Stimulated activated CD4-positive, alpha-beta T cell treated with anti-CD3 and anti-CD28 coated beads, Interleukin-4, amount 100 ng/mL, for 1 hour (primary cell): ENCODE measurements around the gene NEXN.

Source experiments
- DNase-seq: peaks from one replicate; pipeline ENCODE4 v3.0.0-alpha.2; 2020

The NEXN gene

DNA sequence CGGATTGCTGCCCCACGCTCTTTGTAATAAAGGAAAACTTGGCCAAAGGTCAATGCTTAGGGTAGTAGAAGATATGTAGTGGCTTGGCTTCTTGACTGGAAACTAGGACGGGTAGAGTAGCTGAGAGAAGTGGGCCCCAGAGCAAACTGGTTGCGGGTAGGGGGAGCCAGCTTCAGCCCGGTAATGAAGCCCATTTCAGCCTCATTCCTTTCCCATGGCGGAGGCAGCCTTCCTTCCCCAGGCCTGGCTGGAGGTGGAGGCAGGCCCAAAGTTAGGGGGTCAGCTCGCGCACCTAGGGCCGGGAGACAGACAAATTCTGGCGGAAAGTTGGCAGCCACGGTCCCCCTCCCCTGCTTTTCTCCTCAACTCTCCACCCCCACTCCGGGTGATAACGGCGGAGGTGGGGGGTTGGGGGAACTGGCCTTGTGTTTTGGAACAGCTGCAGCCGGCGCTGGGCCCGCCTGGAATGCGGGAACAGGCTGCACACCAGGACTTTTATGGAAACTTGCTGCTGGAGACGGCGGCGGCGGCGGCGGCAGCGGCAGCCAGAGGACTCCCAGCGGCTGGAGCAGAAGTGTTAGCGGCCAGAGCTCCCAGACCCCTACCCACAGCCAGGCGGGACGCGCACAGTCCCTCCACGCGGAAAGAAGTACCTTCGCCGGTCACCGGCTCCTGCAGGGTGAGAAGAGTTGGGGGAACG, at the start of gene NEXN:
NEXN (plus strand) TSS at position 544 of the 700 bp plus-strand sequence. CDS start 27,483 bp downstream, outside the sequence.
- peak; percentile 1 for DNase-seq

GRCh38 chr1:77841574-77841973, 46.9 kb upstream of the NEXN start:
- no peak for DNase-seq

GRCh38 chr1:77845951-77846350, 42.5 kb upstream of the NEXN start:
- no peak for DNase-seq

GRCh38 chr1:77846966-77847365, 41.5 kb upstream of the NEXN start:
- no peak for DNase-seq

GRCh38 chr1:77847621-77848080, 40.8 kb upstream of the NEXN start:
- DNase-seq, result no peak

GRCh38 chr1:77850082-77850481, 38.3 kb upstream of the NEXN start:
- DNase-seq, result no peak

GRCh38 chr1:77857552-77857951, 30.9 kb upstream of the NEXN start:
- DNase-seq, result no peak

DNA sequence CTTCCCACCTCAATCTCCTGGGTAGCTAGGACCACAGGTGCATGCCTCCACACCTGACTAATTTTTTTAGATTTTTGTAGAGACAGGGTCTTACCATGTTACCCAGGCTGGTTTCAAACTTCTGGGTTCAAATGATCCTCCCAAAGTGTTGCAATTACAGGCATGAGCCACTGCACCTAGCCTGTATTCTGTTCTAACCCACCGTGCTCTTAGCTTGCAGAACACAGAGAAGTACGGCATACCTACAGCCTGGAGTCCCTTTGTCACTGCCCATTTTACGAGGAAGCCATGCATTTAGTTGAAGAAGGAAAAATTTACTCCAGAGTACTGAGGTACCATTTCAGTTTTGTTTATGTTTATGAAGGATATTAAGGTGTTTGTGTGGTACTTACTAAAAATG, 29.7 kb upstream of the NEXN start:
- DNase-seq, result no peak

DNA sequence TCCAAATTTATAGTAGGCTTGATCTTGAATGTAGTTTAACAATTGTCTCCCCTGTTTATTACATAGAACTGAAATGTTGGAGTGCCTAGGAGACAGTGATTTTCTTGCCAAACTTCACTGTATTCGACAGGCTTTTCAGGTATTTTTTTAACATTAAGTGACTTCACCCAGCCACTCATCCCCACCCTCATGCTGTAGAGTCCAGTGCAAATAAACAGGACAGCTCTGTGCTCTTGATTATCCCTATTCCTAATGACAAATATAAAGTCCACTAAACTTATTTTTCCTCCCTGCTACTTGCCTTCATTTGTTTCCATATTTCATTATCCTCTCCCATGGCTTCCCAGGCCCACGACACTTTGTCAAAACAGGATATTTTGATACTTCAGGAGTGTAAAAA, 29.2 kb upstream of the NEXN start:
- DNase-seq, result no peak

GRCh38 chr1:77866296-77866695, 22.1 kb upstream of the NEXN start:
- no peak for DNase-seq

- no peak for DNase-seq
These were observed 15.8 kb upstream of the NEXN start for GRCh38 chr1:77872645-77873044.

DNA sequence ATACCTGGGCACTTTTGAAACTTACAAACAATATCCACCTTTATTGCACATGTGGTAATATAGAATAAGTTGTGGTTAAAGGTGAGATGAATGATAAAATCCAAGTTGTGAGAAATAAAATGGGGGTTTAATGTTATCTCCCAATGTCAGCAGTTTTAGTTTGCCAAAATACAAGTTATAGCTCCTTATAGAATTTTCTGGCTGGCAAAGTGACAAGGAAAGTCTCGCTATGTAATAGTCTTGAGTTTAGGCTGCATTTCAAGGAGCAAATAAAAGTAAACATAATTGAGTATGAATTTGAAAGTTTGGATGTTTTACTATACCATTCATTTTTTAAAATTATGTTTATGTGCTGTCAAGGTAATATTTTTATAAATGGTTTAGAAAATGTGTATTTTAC, 15.0 kb upstream of the NEXN start:
- no peak for DNase-seq

DNA sequence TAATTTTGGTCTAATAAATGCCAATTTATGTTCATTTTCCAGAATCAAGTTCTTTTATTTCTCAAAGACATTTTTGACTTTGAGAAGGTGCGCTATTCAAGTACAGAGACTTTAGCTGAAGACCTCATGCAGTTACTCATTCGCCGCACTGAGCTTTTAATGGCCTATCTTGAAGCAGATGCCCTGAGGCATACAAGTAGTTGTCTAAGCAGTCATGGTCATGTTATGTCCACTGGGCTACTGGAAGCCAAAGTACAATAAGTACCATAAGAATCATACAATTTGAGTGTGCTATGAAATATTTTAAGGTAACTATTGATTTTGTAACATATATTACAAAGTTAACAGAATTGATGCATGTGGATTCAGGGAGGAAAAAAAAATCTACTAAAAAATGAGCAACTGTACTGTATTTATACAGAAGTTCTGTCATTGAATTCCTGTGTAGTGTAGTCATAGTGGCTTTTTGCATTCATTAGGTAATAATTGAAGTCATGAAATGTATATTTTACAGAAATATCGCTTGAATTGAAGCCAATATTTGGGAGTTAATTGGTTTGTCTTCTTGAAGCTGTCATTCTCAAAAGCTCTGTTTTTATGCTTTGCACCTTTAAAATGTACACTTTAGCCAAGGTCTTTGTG, 13.5 kb upstream of the NEXN start:
- no peak for DNase-seq

DNA sequence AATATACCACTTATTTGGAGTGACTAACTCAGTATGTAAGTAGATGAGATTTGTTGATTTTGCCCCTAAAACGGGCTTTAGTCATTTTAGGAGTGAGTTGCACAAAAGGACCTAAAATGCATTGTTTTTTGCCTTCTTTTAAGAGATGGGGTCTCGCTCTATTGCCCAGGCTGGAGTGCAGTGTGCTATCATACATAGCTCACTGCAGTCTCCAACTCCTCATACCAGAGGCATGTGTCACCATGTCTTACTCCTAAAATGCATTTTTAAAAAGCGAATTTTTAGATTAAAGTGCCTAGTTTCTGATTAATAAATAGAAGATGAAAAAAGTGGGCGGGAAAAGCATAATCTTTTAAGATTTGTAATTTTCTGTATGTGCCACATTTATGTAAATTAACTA, 11.5 kb upstream of the NEXN start:
- no peak for DNase-seq

DNA sequence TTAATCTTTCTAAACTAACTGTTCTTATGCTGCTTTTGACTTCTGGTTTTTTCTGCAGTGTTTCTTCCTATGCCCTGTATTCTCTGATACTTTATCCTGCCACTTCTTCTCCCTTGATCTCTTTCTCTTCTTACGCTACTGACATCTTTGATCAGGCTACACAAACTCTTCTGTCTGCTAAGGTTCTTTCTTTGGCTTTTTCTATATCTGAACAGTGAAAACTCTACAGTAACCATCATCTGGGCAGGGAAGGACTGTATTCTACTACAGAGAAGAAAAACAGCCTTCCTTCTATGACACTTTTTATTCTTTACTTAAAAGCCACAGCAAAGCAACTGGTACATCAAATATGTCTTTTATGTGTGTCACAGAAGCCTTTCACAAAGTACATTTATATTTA, 7.4 kb upstream of the NEXN start:
- no peak for DNase-seq

- DNase-seq, result no peak
These were observed 6.0 kb upstream of the NEXN start for GRCh38 chr1:77882411-77882810.

DNA sequence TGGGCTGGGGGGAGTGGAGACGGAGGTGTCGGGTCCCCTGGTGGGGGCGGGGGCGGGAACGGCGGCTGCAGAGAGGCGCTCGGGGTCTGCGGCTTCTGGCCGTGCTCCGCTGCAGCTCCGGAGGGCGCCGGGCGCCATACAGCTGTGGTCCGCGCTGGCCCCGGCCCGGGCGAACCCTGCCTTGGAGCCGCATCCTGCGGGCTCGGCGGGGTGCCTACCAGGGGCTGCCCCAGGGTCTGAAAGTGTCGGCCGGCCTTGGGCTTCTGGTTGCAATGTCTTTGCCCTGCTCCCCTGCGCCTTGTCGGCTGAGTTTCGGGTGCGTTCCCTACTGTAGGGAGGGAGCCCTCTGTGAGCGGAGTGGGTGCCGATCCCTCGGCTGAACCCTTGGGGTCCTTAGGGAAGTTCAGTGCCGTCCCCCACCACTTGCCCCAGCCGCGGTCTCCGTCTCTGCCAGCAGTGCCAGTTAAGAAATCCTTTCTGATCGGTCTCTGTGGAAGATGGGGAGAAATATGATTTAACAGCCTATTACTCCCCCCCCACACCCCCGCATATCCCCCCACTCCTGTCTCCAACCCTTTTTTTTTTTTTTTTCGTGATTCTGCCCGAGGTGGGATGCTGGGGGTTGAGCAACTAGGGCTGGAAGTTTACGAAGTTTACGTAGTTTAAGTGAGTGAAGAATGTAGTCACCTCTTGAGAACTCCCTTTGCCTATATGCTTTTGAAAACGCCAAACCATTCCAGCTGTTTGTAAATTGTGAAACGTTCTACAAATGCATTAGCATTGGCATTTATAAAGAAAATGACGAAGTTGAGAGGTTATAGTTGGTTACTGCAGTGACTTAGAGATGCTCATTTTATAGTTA, 588 bp downstream of the NEXN start:
- peak; percentile 9 for DNase-seq

GRCh38 chr1:77889671-77890070, 1.2 kb downstream of the NEXN start:
- DNase-seq, result no peak

GRCh38 chr1:77891200-77891599, 2.8 kb downstream of the NEXN start:
- DNase-seq, result no peak

DNA sequence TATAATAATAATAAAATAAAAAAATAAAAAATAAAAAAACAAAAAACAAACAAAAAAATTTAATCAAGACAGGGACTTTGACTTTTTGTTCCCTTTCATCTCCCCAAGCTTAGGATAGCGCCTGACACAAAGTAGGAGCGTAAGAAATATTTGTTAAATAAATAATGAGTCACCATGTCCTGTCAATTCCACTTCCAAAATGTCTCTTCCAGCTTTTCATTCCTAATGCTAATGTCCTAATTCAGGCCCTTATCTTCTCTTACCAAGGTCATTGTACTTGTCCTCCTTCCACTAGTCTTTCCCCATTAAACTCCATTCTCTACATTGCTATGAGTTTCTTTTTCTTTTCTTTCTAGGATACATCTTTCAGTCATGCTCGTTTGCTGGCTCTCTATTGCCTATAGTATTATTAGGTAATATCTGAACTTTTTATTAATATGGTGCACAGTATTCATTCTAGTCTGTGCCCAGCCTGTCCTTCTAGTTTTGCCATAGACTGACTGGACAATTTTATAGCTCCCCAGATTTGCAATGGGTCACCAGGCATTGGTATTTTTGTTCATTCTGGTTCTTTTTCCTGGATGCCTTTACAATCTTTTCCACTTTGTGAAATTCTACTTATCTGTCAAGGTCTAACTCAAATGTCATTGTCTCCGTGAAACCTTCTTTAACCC, 11.4 kb downstream of the NEXN start:
- no peak for DNase-seq

- DNase-seq, result no peak
These were observed 12.4 kb downstream of the NEXN start for GRCh38 chr1:77900687-77901293.

DNA sequence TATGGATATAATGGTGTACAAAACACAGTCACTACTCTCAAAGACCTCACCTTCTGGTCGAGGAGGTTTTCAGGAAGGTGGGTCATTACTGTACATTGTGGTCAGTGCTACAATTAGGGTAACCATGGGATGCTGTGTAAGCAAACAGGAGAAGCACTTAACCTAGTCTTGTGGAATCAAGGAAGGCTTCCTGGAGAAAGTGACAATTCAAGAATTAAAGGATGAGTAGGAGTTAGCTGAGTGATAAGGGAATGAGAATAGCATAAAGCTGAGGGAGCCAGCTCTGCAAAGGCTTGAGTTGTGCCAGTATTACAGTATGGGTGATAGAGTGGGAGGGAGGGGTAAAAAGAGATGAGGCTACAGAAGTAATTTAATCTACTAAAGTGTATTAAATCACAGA, 17.2 kb downstream of the NEXN start:
- no peak for DNase-seq
